ENCODE results near the gene SCRG1. TPM values are rescaled to one million over a fixed set of nuclear protein-coding genes. Genes with fewer than 3 reads are reported as not detected.

Gene SCRG1
- total RNA-seq, 1 donor: 7.6 TPM

DNA sequence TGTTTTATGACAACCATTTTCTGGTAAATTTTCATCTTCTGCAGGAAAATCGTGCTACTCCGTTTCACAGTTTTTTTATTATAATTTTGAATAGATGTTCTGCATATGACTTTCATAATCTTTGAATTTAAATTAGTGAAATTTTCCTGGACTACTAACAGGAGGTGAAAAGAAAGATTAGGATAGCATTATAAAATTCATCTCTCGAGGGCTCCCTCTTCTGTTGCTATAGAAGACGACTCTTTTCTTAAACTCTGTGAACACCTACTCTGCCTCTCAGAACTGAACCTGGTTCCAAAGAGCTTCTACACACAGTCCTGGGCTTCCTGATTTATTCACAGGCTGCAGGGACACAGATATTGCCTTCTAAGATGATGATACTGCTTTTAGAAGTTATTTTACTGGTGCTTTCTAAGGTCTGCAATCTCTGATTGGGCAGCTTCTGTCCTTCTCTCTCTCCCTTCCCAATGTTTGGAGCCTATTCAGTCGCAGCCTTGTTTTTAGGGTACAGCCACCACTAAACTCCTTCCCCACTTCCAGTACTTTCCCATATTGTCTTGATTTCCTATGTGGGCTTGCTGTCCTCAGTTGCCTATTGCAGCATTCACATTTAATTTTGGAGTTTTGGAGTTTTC, 38.2 kb downstream of the SCRG1 start:
- H3K4me2 ChIP-seq (ENCODE audit: insufficient read depth, low read length): peak overlapping the region; percentile 43
- H3K27ac ChIP-seq (ENCODE audit: low read depth, low read length): no peak overlapping the region
- TF ChIP-seq, protein P1, sequence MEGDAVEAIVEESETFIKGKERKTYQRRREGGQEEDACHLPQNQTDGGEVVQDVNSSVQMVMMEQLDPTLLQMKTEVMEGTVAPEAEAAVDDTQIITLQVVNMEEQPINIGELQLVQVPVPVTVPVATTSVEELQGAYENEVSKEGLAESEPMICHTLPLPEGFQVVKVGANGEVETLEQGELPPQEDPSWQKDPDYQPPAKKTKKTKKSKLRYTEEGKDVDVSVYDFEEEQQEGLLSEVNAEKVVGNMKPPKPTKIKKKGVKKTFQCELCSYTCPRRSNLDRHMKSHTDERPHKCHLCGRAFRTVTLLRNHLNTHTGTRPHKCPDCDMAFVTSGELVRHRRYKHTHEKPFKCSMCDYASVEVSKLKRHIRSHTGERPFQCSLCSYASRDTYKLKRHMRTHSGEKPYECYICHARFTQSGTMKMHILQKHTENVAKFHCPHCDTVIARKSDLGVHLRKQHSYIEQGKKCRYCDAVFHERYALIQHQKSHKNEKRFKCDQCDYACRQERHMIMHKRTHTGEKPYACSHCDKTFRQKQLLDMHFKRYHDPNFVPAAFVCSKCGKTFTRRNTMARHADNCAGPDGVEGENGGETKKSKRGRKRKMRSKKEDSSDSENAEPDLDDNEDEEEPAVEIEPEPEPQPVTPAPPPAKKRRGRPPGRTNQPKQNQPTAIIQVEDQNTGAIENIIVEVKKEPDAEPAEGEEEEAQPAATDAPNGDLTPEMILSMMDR (IDR thresholded peaks at IDR 0.05; ENCODE audit: extremely low read depth, low read depth, low read length): peak; percentile 44
- no peaks in the 10 kb centered on the region for H3K4me1 ChIP-seq (ENCODE audit: insufficient read depth, low read length)
- no peaks in the 10 kb centered on the region for H3K27me3 ChIP-seq (ENCODE audit: insufficient read depth, low read length)
- no peaks in the 10 kb centered on the region for H3K36me3 ChIP-seq (ENCODE audit: insufficient read depth, low read length)
- H4K20me1 ChIP-seq (ENCODE audit: insufficient read depth, low read length): no peaks in the 10 kb centered on the region
- H3K9me3 ChIP-seq (ENCODE audit: low read depth, low read length): no peaks in the 10 kb centered on the region
- H2AFZ ChIP-seq (ENCODE audit: low read length): peak overlapping the region; percentile 67
- DNase-seq (ENCODE audit: insufficient read length, low spot score, missing footprints): peak; percentile 77
- no peak overlapping the region for H3K4me3 ChIP-seq (ENCODE audit: insufficient read depth, low read length)
- no peaks in the 10 kb centered on the region for H3K79me2 ChIP-seq (ENCODE audit: insufficient read depth, low read length)

DNA sequence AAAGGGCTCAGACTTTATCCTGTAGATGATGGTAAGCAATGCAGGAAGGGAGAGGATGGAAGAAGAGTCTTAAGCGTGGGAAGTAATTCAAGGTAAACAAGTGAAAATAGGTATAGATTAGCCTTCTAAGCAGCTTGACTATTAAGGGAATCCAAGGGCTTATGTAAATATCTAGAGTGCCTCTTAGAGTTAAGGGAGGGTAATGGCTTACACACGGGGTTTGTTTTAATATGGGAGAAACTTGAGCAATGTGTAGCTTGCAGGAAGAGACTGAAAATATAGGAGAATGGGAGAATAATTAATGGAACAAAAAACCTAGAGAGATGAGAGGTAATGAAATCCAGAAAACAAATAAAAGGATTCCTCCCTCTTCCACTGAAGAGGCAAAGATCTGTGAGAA, 41.0 kb downstream of the SCRG1 start:
- H3K79me2 ChIP-seq (ENCODE audit: insufficient read depth, low read length): no peaks in the 10 kb centered on the region
- H3K9me3 ChIP-seq (ENCODE audit: low read depth, low read length): no peaks in the 10 kb centered on the region
- no peak overlapping the region for H3K4me2 ChIP-seq (ENCODE audit: insufficient read depth, low read length)
- no peak overlapping the region for H3K27ac ChIP-seq (ENCODE audit: low read depth, low read length)
- no peaks in the 10 kb centered on the region for H4K20me1 ChIP-seq (ENCODE audit: insufficient read depth, low read length)
- H3K4me1 ChIP-seq (ENCODE audit: insufficient read depth, low read length): no peaks in the 10 kb centered on the region
- no peak for DNase-seq (ENCODE audit: insufficient read length, low spot score, missing footprints)
- no peak overlapping the region for H2AFZ ChIP-seq (ENCODE audit: low read length)
- no peaks in the 10 kb centered on the region for H3K36me3 ChIP-seq (ENCODE audit: insufficient read depth, low read length)
- no peak overlapping the region for H3K4me3 ChIP-seq (ENCODE audit: insufficient read depth, low read length)
- no peaks in the 10 kb centered on the region for H3K27me3 ChIP-seq (ENCODE audit: insufficient read depth, low read length)
- TF ChIP-seq, protein P1 (IDR thresholded peaks at IDR 0.05; ENCODE audit: extremely low read depth, low read depth, low read length): no peak

DNA sequence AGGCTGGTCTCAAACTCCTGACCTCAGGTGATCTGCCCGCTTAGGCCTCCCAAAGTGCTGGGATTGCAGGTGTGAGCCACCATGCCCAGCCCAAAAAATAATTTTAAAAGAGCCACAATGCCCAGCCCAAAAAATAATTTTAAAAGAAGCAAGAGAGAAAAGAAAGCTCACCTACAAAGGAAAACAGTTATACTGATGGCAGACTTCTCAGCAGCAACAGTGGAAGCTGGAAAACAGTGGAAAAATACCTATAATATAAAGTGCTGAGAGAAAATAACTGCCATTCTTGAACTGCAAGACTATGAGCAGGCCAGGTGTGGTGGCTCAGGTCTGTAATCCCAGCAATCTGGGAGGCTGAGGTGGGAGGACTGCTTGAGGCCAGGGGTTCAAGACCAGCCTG, 51.4 kb downstream of the SCRG1 start:
- peaks cover 19% of the 10 kb centered on the region for H3K4me1 ChIP-seq (ENCODE audit: insufficient read depth, low read length)
- H3K4me3 ChIP-seq (ENCODE audit: insufficient read depth, low read length): no peak overlapping the region
- DNase-seq (ENCODE audit: insufficient read length, low spot score, missing footprints): no peak
- H4K20me1 ChIP-seq (ENCODE audit: insufficient read depth, low read length): no peaks in the 10 kb centered on the region
- H3K36me3 ChIP-seq (ENCODE audit: insufficient read depth, low read length): no peaks in the 10 kb centered on the region
- H3K27ac ChIP-seq (ENCODE audit: low read depth, low read length): no peak overlapping the region
- no peaks in the 10 kb centered on the region for H3K79me2 ChIP-seq (ENCODE audit: insufficient read depth, low read length)
- no peaks in the 10 kb centered on the region for H3K9me3 ChIP-seq (ENCODE audit: low read depth, low read length)
- H2AFZ ChIP-seq (ENCODE audit: low read length): no peak overlapping the region
- H3K27me3 ChIP-seq (ENCODE audit: insufficient read depth, low read length): no peaks in the 10 kb centered on the region
- TF ChIP-seq, protein P1 (IDR thresholded peaks at IDR 0.05; ENCODE audit: extremely low read depth, low read depth, low read length): no peak
- H3K4me2 ChIP-seq (ENCODE audit: insufficient read depth, low read length): no peak overlapping the region

DNA sequence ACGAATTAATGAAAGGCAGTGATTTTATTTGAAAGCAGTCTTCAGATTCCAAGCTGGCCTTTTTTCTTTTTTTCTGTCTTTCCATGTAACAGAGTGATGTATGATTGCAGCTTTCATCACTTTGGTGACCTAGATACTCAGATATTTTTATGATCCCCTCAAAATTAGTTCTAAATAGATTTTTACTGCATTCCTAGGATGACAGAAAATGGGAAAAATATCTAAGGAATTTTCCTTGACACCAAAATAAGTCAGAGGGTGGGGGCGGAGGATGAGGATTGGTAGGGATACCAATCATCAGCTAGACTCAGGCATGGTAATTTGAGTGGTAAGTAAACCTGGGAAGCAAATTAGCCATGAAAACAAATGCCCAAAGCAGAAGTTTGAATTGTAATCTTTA, 52.8 kb downstream of the SCRG1 start:
- Histone ChIP-seq H3K36me3 (ENCODE audit: insufficient read depth, low read length) (no peaks in the 10 kb centered on the region), H3K27ac (ENCODE audit: low read depth, low read length) (peak overlapping the region; percentile 62), H3K79me2 (ENCODE audit: insufficient read depth, low read length) (no peaks in the 10 kb centered on the region), H4K20me1 (ENCODE audit: insufficient read depth, low read length) (no peaks in the 10 kb centered on the region), H2AFZ (ENCODE audit: low read length) (peak overlapping the region; percentile 2), H3K4me2 (ENCODE audit: insufficient read depth, low read length) (peak overlapping the region; percentile 62), H3K27me3 (ENCODE audit: insufficient read depth, low read length) (no peaks in the 10 kb centered on the region), H3K4me3 (ENCODE audit: insufficient read depth, low read length) (peak overlapping the region; percentile 14), H3K9me3 (ENCODE audit: low read depth, low read length) (no peaks in the 10 kb centered on the region), H3K4me1 (ENCODE audit: insufficient read depth, low read length) (peaks cover 19% of the 10 kb centered on the region)
- no peak for DNase-seq (ENCODE audit: insufficient read length, low spot score, missing footprints)
- TF ChIP-seq, protein P1 (IDR thresholded peaks at IDR 0.05; ENCODE audit: extremely low read depth, low read depth, low read length): no peak
